SK-N-SH (cell line): ENCODE results near the gene LRRC25. TPM values are rescaled to one million over a fixed set of nuclear protein-coding genes. Genes with fewer than 3 reads are reported as not detected.

Experiments
- CTCF ChIA-PET: fragments of 300-600, 350-600 bp; formaldehyde crosslinking; extraction: SDS; loops from one replicate; lab custom pipeline; 2021; lab: Yijun Ruan, JAX
- POLR2A ChIA-PET: fragments of 350-600 bp; sonication (Branson Sonifier 250); formaldehyde crosslinking; extraction: SDS; loops from one replicate; lab custom pipeline; 2020; ENCODE audit warnings: antibody characterized with exemption, inconsistent platforms; lab: Yijun Ruan, JAX
- DNase-seq: peaks from one replicate; pipeline ENCODE4 v3.0.0; 2012
- H2AFZ ChIP-seq: fragments of 200-600 bp; sonication (generic); 2 replicates; pipeline ENCODE4 v1.8.1; 2016; ENCODE audit warnings: antibody characterized with exemption, mild to moderate bottlenecking, low read depth
- H3F3A ChIP-seq: fragments of 200-600 bp; sonication (generic); replicated peaks from 2 replicates; pipeline ENCODE3; 2016; ENCODE audit warnings: antibody characterized with exemption, mild to moderate bottlenecking; ENCODE audit not compliant: insufficient read depth
- H3K27ac ChIP-seq, 2 experiments: fragments of 200-500 bp in 1 of 2; fragments of 200-600 bp in 1 of 2; sonication (Bioruptor generic) in 1 of 2; sonication (generic), shearing (Covaris generic) in 1 of 2; 2 replicates each; pipeline versions ENCODE4 v1.5.1 to v1.6.1; 2014 to 2016; ENCODE audit warnings: low read depth in 2 of 2, inconsistent platforms in 1 of 2, low read length in 1 of 2, mild to moderate bottlenecking in 1 of 2, mixed read lengths in 1 of 2
- H3K27me3 ChIP-seq: fragments of 200-600 bp; sonication (generic), shearing (Covaris generic); 2 replicates; pipeline ENCODE4 v1.6.1; 2016; ENCODE audit warnings: mixed run types; ENCODE audit not compliant: insufficient read depth
- H3K36me3 ChIP-seq, 2 experiments: fragments of 200-500 bp in 1 of 2; fragments of 200-600 bp in 1 of 2; sonication (Bioruptor generic) in 1 of 2; sonication (generic) in 1 of 2; replicated peaks in 1 of 2; 2 replicates each; pipeline versions ENCODE3 to v1.5.1; 2014 to 2016; ENCODE audit warnings: low read length in 1 of 2, mild to moderate bottlenecking in 1 of 2; ENCODE audit not compliant: insufficient read depth in 2 of 2, control insufficient read depth in 1 of 2
- H3K4me1 ChIP-seq, 2 experiments: fragments of 200-500 bp in 1 of 2; fragments of 200-600 bp in 1 of 2; sonication (Bioruptor generic) in 1 of 2; sonication (generic), shearing (Covaris generic) in 1 of 2; 2 replicates each; pipeline versions ENCODE4 v1.5.1 to v1.6.1; 2014 to 2016; ENCODE audit warnings: low read depth in 1 of 2, low read length in 1 of 2, mixed run types in 1 of 2; ENCODE audit not compliant: insufficient read depth in 2 of 2, control insufficient read depth in 1 of 2
- H3K4me2 ChIP-seq: fragments of 200-600 bp; sonication (generic), shearing (Covaris generic); 2 replicates; pipeline ENCODE4 v1.6.1; 2017; ENCODE audit warnings: mixed run types
- H3K4me3 ChIP-seq, 2 experiments: fragments of 200-500 bp in 1 of 2; fragments of 200-600 bp in 1 of 2; sonication (Bioruptor generic) in 1 of 2; sonication (generic), shearing (Covaris generic) in 1 of 2; 2 replicates each; pipeline versions ENCODE4 v1.5.1 to v1.8.1; 2014 to 2016; ENCODE audit warnings: low read depth in 2 of 2, inconsistent platforms in 1 of 2, low read length in 1 of 2, mild to moderate bottlenecking in 1 of 2, mixed read lengths in 1 of 2, moderate library complexity in 1 of 2
- H3K79me2 ChIP-seq: fragments of 200-600 bp; sonication (generic); 2 replicates; pipeline ENCODE4 v1.8.1; 2017; ENCODE audit warnings: mild to moderate bottlenecking; ENCODE audit not compliant: insufficient read depth
- H3K9ac ChIP-seq: fragments of 200-600 bp; sonication (generic); 2 replicates; pipeline ENCODE4 v1.6.1; 2017; ENCODE audit warnings: mixed run types
- H3K9me2 ChIP-seq: fragments of 200-600 bp; sonication (generic); 2 replicates; pipeline ENCODE4 v1.6.1; 2017; ENCODE audit warnings: mixed run types
- H3K9me3 ChIP-seq: fragments of 200-600 bp; sonication (generic); 2 replicates; pipeline ENCODE4 v1.6.1; 2017; ENCODE audit warnings: mixed run types, mild to moderate bottlenecking, moderate library complexity
- H4K20me1 ChIP-seq: fragments of 200-600 bp; sonication (generic); 2 replicates; pipeline ENCODE4 v1.6.1; 2017; ENCODE audit warnings: mild to moderate bottlenecking, mixed run types; ENCODE audit not compliant: insufficient read depth
- EP300 ChIP-seq, 2 experiments: IDR thresholded peaks; 2 replicates each; pipeline versions ENCODE4 v1.4.0 to v1.6.1; 2012; ENCODE audit warnings: borderline replicate concordance in 1 of 2, low read depth in 1 of 2, low read length in 1 of 2
- EZH2phosphoT487 ChIP-seq: fragments of 200-600 bp; sonication (generic); IDR thresholded peaks from 2 replicates; pipeline ENCODE4 v1.6.1; 2017; ENCODE audit warnings: low read depth, mixed run types, mild to moderate bottlenecking, antibody characterized with exemption, moderate library complexity, borderline replicate concordance
- FOXJ3 ChIP-seq: sonication (generic); formaldehyde crosslinking; IDR thresholded peaks from 2 replicates; pipeline ENCODE4 v1.5.1; 2020; ENCODE audit warnings: mild to moderate bottlenecking, missing genetic modification reagents
- FOXM1 ChIP-seq: IDR thresholded peaks from 2 replicates; pipeline ENCODE4 v1.4.0; 2012; ENCODE audit warnings: low read depth, mild to moderate bottlenecking
- GATA2 ChIP-seq: sonication (generic); formaldehyde crosslinking; IDR thresholded peaks from 2 replicates; pipeline ENCODE4 v1.5.0; 2020; ENCODE audit warnings: mild to moderate bottlenecking, missing genetic modification reagents
- IRF3 ChIP-seq: fragments of 150-350 bp; IDR thresholded peaks from 2 replicates; pipeline ENCODE4 v1.6.1; 2016; ENCODE audit warnings: mild to moderate bottlenecking, low read depth, low read length
- JUND ChIP-seq: IDR thresholded peaks from 2 replicates; pipeline ENCODE4 v1.4.0; 2012
- MEF2A ChIP-seq: IDR thresholded peaks from 2 replicates; pipeline ENCODE4 v1.4.0; 2012; ENCODE audit warnings: low read depth, borderline replicate concordance
- NFIC ChIP-seq: IDR thresholded peaks from 2 replicates; pipeline ENCODE4 v1.4.0; 2012; ENCODE audit warnings: borderline replicate concordance
- NRF1 ChIP-seq: IDR thresholded peaks from 2 replicates; pipeline ENCODE4 v1.6.1; 2012; ENCODE audit warnings: low read depth, mild to moderate bottlenecking, low read length
- POLR2AphosphoS5 ChIP-seq: IDR thresholded peaks from 2 replicates; pipeline ENCODE4 v1.6.1; 2012; ENCODE audit warnings: low read depth, low read length
- RAD21 ChIP-seq: IDR thresholded peaks from 2 replicates; pipeline ENCODE4 v1.6.1; 2012; ENCODE audit warnings: mild to moderate bottlenecking, low read length
- TAF1 ChIP-seq: IDR thresholded peaks from 2 replicates; pipeline ENCODE4 v1.6.1; 2012; ENCODE audit warnings: low read depth, mild to moderate bottlenecking, low read length, moderate library complexity, borderline replicate concordance
- TCF12 ChIP-seq: IDR thresholded peaks from 2 replicates; pipeline ENCODE4 v1.4.0; 2012
- USF2 ChIP-seq: fragments of 150-350 bp; IDR thresholded peaks from 2 replicates; pipeline ENCODE4 v1.6.1; 2017; ENCODE audit warnings: antibody characterized with exemption, low read length, low read depth, borderline replicate concordance
- YY1 ChIP-seq: IDR thresholded peaks from 2 replicates; pipeline ENCODE4 v1.4.0; 2012; ENCODE audit warnings: low read depth, mild to moderate bottlenecking
- WGBS: methylation state at CpG from one replicate; pipeline ENCODE4 v1.1.6; 2017; ENCODE audit warnings: low lambda C conversion rate; 5-methylcytosine and 5-hydroxymethylcytosine counted together
- polyA plus RNA-seq, 3 experiments: library from polyadenylated mRNA; depleted of rRNA; stranded (reverse); fragments of >200 nt; gene quantifications; 2 replicates each; pipeline ENCODE4 v1.2.3, GENCODE V29; 2012

Gene LRRC25
- polyA plus RNA-seq, 1 of the 3 experiments (the other 2 are of a cell fraction): not detected

GRCh38 chr19:18434411-18435175 is 37.2 kb upstream of the LRRC25 start:
- no peak for TF ChIP-seq MEF2A
- Histone ChIP-seq H4K20me1 (no peaks in the 10 kb centered on the region), H3K27me3 (no peaks in the 10 kb centered on the region), H3K4me3 (no peak overlapping the region), H2AFZ (no peak overlapping the region), H3F3A (peaks cover 10% of the 10 kb centered on the region), H3K9ac (no peak overlapping the region), H3K9me3 (no peaks in the 10 kb centered on the region), H3K36me3 (peaks cover 0 to 11% of the 10 kb centered on the region in 2 experiments), H3K4me2 (no peak overlapping the region), H3K9me2 (no peaks in the 10 kb centered on the region), H3K4me1 (peaks cover 3 to 44% of the 10 kb centered on the region in 2 experiments; a peak in 2 of 4 replicates), H3K79me2 (no peaks in the 10 kb centered on the region), H3K27ac (peak overlapping the region in 1 of 2 experiments; percentile 75; a peak in 2 of 4 replicates)
- POLR2A ChIA-PET: interaction anchor here (0.9 to 2.5 kb wide), 2 partner anchors 15 to 46 kb away, joined by 3 to 13 read pairs; partner anchors contain the start of gene SSBP4
- 95% methylated on average over 15 of the region's 21 CpGs for WGBS
- no peak for DNase-seq
- CTCF ChIA-PET: interaction anchor here (0.8 to 2.7 kb wide), 6 partner anchors 16 to 412 kb away, joined by 3 to 9 read pairs (median 5); partner anchors contain the start of gene SSBP4

DNA sequence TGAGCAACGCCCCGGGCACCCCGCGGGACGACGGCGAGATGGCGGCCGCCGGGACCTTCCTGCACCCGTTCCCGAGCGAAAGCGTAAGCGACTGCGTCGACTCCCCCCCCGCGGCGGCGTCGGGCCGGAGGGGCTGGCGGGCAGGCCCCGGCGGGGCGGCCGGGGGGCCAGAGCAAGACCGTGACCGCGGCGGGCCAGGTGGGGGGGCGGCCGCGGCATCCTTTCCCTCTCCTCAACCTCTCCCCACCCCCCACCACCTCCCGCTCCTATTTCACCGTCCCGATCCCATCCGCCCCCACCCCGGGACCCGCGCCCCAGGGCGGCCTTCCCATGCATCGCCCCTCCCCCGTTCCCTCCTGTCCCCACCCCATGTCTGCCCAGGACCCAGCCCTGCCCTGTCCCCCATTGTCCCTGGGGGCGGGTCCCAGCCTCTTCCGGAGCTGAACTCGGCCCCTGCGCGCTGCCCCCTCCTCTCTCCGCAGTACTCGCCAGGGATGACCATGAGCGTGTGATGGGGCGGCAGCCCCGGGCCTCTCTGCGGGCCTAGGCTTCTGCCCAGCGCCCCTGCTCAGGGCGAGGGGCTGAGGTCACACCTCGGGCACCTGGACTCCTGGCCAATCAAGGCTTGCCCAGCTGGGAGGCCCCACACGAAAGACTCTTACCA is 36.4 kb upstream of the LRRC25 start:
- CTCF ChIA-PET: interaction anchor here (0.9 to 2.6 kb wide), 4 partner anchors 14 to 413 kb away, joined by 3 to 9 read pairs (median 5); partner anchors contain the start of gene SSBP4
- H2AFZ ChIP-seq: no peak overlapping the region
- peak overlapping the region in 1 of 2 experiments; percentile 75; a peak in 2 of 4 replicates for H3K27ac ChIP-seq
- peak overlapping the region in 1 of 2 experiments; percentile 21; a peak in 1 of 4 replicates for H3K4me3 ChIP-seq
- peaks cover 10% of the 10 kb centered on the region for H3F3A ChIP-seq
- no peak overlapping the region for H3K4me2 ChIP-seq
- H3K79me2 ChIP-seq: no peaks in the 10 kb centered on the region
- no peak overlapping the region for H3K9ac ChIP-seq
- H3K36me3 ChIP-seq: peaks cover 0 to 11% of the 10 kb centered on the region in 2 experiments
- H3K27me3 ChIP-seq: no peaks in the 10 kb centered on the region
- H3K9me2 ChIP-seq: no peaks in the 10 kb centered on the region
- POLR2A ChIA-PET: interaction anchor here (2.5 kb wide), 1 partner anchor 15 kb away, joined by 13 read pairs; the partner anchor contains the start of gene SSBP4
- TF ChIP-seq MEF2A (no peak), EP300 (IDR thresholded peaks at IDR 0.05; ENCODE audit: borderline replicate concordance in 1 of 2, low read depth in 1 of 2, low read length in 1 of 2) (no peak), FOXM1 (no peak), TCF12 (no peak), IRF3 (no peak), YY1 (no peak), RAD21 (no peak), NRF1 (no peak), NFIC (no peak), GATA2 (CRISPR knock-in tag) (no peak), JUND (no peak), TAF1 (no peak), EZH2phosphoT487 (no peak), POLR2AphosphoS5 (no peak), FOXJ3 (no peak), USF2 (no peak)
- WGBS: 70% methylated on average over 22 of the region's 60 CpGs
- peaks cover 8 to 49% of the 10 kb centered on the region in 2 experiments; a peak in 2 of 4 replicates for H3K4me1 ChIP-seq
- no peaks in the 10 kb centered on the region for H4K20me1 ChIP-seq
- peak; percentile 82 for DNase-seq
- H3K9me3 ChIP-seq: no peaks in the 10 kb centered on the region
